NCI-H2081 treated with DMSO at 0.1 percent for 48 hours (cell line): ENCODE measurements around the gene TCEAL8.
A peak's percentile ranks its signal among the peaks of the same experiment; 100 is the strongest.
"Not testable (repeated sequence)": the region's sequence is repeated elsewhere in the genome, so short reads cannot be mapped to it uniquely, and the experiment has no call there.

Experiments
- DNase-seq: peaks from one replicate; lab custom pipeline; 2025; lab: John Stamatoyannopoulos, UW

Gene TCEAL8

DNA sequence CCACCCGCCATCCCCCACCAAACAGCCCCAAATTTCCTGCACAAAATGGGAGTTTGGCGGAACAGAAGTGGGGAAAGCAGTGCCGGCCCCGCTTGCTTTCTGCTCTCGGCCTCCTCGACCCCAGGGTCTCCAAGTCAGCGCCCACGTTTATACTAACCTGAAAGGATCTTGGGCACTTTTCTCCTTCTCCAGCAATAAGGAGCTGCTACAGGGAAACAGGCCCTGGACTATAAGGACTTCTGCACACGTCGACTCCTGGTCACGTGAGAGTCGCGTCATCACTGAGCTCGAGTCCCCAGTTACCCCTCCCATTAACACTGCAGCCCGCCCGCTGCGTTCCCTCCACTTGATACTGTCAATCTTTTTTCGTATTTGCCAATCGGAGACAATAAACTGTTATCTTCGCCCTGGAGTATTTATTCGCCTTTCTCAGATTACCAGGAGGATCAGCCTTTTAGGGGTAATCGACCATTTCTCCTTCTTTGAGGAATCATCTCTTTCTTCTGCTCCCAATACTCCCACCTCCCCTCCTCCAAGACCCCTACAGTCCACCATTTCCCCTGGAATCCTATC lies at the start of gene TCEAL8:
Gene TCEAL8 (minus strand): TSS at position 235 of the 573 bp plus-strand sequence. CDS start 1,176 bp downstream, outside the sequence.
- peak; percentile 72 for DNase-seq

DNA sequence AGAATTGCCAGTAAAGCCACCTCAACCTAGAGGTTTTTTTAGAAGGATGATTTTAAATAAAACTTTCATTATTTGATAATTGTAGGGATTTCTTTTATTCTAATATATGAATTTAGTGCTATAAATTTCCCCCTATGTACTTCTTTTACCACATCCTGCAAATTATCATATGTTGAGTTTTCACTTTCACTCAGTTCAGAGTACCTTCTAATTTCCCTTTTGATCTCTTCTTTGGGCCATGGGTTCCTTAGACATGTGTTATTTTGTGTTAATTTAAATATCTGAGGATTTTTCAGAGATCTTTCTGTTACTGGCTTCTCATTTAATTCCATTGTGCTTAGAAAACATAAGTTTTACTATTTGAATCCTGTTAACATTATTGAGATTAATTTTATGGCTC lies 49.8 kb upstream of the TCEAL8 start:
- no peak for DNase-seq

GRCh38 chrX:103293118-103293517 lies 38.2 kb upstream of the TCEAL8 start:
- DNase-seq: no peak

- no peak for DNase-seq
Measured at GRCh38 chrX:103279624-103280023, 24.7 kb upstream of the TCEAL8 start.

DNA sequence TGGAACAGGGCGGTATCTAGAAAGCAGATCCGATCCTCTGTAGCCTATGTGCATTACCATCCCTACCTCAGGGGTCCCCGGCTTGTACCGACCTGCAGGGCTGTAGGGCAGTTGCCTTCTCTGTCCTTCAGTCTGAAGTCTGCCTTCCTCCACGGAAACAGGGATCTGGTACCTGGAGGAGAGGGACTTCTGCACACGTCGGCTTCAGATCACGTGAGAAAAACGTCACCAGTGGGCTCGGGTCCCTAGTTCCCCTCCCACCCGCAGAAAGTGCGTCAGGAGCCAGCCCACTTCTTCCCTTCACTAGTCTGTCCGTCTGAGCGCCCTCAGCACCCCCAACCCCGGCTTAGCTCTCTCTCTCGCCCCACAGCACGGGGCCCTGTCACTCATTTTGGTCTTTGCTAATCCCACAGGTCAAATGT lies 21.6 kb upstream of the TCEAL8 start, which contains the start of gene TCEAL5:
Gene TCEAL5 (minus strand): TSS at position 170 of the 422 bp plus-strand sequence. CDS start 2,187 bp downstream, outside the sequence.
- DNase-seq: peak; percentile 20

GRCh38 chrX:103275947-103276567 lies 21.1 kb upstream of the TCEAL8 start:
- no peak for DNase-seq

- no peak for DNase-seq
Measured at GRCh38 chrX:103274284-103274683, 19.3 kb upstream of the TCEAL8 start.

DNA sequence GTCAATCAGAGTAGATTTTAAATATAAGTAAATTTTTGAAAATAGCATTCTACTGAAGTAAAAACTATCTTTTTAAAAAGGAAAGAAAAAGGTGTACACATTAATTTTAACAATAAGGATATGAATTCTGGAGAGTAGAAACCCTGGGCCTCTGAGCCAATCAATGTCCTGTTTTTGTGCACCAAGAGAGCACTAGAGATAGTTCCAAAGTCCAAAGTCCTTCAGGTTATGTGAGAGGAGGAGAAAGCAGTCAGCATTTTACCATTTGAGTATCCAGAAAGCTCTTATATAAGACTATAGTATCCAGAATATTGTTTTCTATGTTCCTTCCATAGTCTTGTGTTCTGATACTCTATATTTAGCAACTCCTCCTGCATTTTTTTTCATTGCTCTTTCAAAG lies 3.3 kb upstream of the TCEAL8 start:
- DNase-seq: no peak

GRCh38 chrX:103256651-103257050 lies 1.7 kb upstream of the TCEAL8 start:
- DNase-seq: no peak

GRCh38 chrX:103254171-103254824 lies 657 bp downstream of the TCEAL8 start:
- DNase-seq: peak; percentile 22

- DNase-seq: no peak
Measured at GRCh38 chrX:103253608-103254007, 1.3 kb downstream of the TCEAL8 start.

DNA sequence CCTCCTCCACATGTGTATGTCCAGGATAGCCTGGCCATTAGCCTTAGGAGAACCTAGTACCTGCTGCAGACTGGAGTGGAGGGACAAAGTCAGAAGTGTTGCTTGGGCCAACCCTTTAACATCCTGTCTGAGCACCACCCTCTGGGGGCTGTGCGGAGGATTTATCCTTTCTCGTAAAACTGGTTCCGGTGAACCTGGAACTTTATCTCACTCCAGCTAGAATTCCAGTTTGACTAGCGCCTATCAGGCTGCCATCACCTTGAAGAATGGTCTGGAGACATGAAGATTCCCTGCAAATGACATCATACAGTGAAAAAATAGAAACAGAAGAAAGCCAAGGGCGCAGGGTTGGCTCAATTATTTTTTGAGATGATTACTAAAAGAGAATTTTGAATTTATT lies 4.0 kb downstream of the TCEAL8 start:
- DNase-seq: no peak

DNA sequence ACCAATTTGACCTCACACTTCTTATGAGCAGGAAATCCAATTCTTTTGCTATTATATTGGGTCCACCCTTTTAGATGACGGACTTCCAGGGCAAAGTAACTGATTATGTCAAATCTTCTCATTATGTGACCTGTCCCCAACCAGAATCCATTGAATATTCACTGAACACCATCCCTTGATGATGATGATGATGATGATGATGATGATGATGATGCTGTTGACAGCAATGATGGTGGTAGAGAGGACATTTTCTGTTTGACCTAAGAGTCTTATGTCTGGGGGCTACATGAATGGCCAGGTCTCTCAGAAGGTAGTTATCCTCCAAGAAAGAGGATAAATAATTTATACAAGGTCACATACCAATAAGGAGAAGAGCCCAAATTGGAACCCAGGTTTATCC lies 5.2 kb downstream of the TCEAL8 start:
- no peak for DNase-seq

GRCh38 chrX:103248553-103248952 lies 6.4 kb downstream of the TCEAL8 start:
- no peak for DNase-seq

DNA sequence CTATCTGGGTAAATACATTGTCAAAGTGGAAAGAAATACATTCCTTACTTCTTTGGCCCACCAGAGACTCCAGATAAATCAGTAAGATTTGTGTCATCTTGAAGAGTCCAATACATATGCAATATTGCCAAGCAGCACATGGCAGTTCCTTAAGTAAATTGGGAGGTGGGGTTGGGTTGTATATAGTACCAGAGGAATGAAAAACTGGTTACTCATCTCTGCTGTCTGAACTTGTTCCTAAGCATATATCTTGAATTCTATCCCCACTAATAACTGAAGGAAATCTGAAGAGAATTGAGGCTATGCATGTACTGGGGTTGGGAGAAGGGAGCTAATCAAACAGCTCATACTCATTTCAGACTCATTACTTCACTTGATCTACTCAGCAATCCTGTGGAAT lies 14.8 kb downstream of the TCEAL8 start:
- no peak for DNase-seq

DNA sequence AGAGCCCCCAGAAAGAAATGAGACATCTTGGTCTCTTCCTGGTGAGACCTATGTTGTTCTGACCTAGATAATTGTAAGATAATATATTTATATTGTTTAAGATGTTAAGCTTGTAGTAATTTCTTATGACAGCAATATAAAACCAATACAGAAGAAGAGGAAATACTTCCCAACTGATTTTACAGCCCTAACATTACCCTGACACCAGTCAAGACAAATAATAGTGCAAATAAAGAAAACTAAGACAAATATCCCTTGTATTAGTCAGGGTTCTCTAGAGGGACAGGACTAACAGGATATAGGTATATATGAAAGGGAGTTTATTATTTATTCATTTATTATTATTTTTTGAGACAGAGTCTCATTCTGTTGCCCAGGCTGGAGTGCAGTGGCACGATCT lies 18.7 kb downstream of the TCEAL8 start:
- no peak for DNase-seq

- not testable (repeated sequence) for DNase-seq
Measured at GRCh38 chrX:103235608-103236007, 19.3 kb downstream of the TCEAL8 start.

DNA sequence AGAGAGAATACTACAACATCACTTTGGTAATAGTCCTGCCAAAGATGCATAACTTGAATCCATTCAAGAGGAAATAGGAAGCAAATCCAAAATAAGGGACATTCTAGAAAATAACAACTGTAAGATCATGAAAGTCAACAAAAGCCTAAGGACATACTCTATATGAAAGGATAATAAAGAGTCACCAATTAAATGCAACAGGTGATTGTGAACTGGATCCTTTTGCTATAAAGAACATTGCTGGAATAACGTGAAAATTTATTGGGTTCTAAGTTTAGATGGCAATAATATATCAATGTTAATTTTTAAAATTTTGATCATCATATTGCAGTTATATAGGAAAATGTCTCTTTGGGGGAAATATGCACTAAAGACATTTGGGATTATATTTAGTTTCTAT lies 20.1 kb downstream of the TCEAL8 start:
- DNase-seq: no peak

- DNase-seq: no peak
Measured at GRCh38 chrX:103233263-103233662, 21.7 kb downstream of the TCEAL8 start.

GRCh38 chrX:103225918-103226317 lies 29.0 kb downstream of the TCEAL8 start:
- not testable (repeated sequence) for DNase-seq

- DNase-seq: no peak
Measured at GRCh38 chrX:103220511-103221323, 34.2 kb downstream of the TCEAL8 start.

GRCh38 chrX:103215425-103215991 lies 39.4 kb downstream of the TCEAL8 start:
- DNase-seq: no peak
